Endothelial cell of umbilical vein (primary cell): ENCODE results near the gene RASAL1.

Source experiments
- CTCF ChIP-seq, 2 donors: IDR thresholded peaks; 1 replicate in 1 of 2; 2 replicates in 1 of 2; pipeline ENCODE4 v1.5.1; 2011; ENCODE audit warnings: low read length in 2 of 2, mild to moderate bottlenecking in 2 of 2, moderate library complexity in 2 of 2, control low read depth in 1 of 2, inconsistent platforms in 1 of 2, low read depth in 1 of 2; ENCODE audit not compliant: insufficient read depth in 1 of 2; ENCODE audit errors: extremely low read depth in 1 of 2
- EZH2 ChIP-seq: IDR thresholded peaks from 2 replicates; pipeline ENCODE4 v1.6.1; 2012; ENCODE audit warnings: borderline replicate concordance, low read depth, mild to moderate bottlenecking, moderate library complexity, low read length, inconsistent platforms; ENCODE audit not compliant: severe bottlenecking
- MAX ChIP-seq: IDR thresholded peaks from 2 replicates; pipeline ENCODE4 v1.6.1; 2011; ENCODE audit not compliant: insufficient read depth, insufficient read length

GRCh38 chr12:113111247-113111646, 24.3 kb downstream of the RASAL1 start:
- no peak for TF ChIP-seq CTCF (IDR thresholded peaks at IDR 0.05; ENCODE audit: extremely low read depth in 1 of 2, insufficient read depth in 1 of 2, low read depth in 1 of 2, low read length in 2 of 2)
- TF ChIP-seq MAX, result no peak
- TF ChIP-seq EZH2, result no peak
